Keratinocyte (primary cell): ENCODE results near the gene CNOT8.
"Not testable (repeated sequence)": the region's sequence is repeated elsewhere in the genome, so short reads cannot be mapped to it uniquely, and the experiment has no call there.

Experiments
- EZH2 ChIP-seq: IDR thresholded peaks from one replicate; pipeline ENCODE4 v1.6.1; 2012; ENCODE audit warnings: inconsistent platforms, mild to moderate bottlenecking, low read length, moderate library complexity
- TF ChIP-seq, protein P1 (sequence below), 3 experiments: IDR thresholded peaks in 1 of 3; conservative IDR thresholded peaks in 1 of 3; optimal IDR thresholded peaks in 1 of 3; 2 replicates in 2 of 3; 3 replicates in 1 of 3; pipeline versions ENCODE3 to v1.5.1; 2011; ENCODE audit warnings: low read length in 3 of 3, mild to moderate bottlenecking in 3 of 3, moderate library complexity in 2 of 3, control low read depth in 1 of 3, inconsistent platforms in 1 of 3; ENCODE audit not compliant: insufficient read depth in 2 of 3; ENCODE audit errors: extremely low read depth in 1 of 3

DNA sequence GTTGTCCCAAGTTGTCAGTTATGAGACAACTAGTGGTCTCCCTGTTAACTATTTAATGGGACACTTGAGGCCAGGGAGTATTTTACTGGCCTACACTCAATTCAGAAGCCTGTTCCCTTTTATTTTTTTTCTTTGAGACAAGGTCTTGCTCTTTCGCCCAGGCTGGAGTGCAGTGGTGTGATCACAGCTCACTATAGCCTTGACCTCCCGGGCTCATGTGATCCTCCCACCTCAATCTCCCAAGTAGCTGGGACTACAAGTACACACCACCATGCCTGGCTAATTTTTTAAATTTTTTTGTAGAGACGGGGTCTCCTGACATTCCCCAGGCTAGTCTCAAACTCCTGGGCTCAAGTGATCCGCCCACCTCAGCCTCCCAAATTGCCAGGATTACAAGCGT is 35.5 kb upstream of the CNOT8 start:
- TF ChIP-seq, protein P1, sequence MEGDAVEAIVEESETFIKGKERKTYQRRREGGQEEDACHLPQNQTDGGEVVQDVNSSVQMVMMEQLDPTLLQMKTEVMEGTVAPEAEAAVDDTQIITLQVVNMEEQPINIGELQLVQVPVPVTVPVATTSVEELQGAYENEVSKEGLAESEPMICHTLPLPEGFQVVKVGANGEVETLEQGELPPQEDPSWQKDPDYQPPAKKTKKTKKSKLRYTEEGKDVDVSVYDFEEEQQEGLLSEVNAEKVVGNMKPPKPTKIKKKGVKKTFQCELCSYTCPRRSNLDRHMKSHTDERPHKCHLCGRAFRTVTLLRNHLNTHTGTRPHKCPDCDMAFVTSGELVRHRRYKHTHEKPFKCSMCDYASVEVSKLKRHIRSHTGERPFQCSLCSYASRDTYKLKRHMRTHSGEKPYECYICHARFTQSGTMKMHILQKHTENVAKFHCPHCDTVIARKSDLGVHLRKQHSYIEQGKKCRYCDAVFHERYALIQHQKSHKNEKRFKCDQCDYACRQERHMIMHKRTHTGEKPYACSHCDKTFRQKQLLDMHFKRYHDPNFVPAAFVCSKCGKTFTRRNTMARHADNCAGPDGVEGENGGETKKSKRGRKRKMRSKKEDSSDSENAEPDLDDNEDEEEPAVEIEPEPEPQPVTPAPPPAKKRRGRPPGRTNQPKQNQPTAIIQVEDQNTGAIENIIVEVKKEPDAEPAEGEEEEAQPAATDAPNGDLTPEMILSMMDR (optimal IDR thresholded peaks at IDR 0.05 in 1 of 3, IDR thresholded peaks at IDR 0.05 in 1 of 3, conservative IDR thresholded peaks at IDR 0.05 in 1 of 3; ENCODE audit: extremely low read depth in 1 of 3, insufficient read depth in 2 of 3, low read length in 3 of 3) = not testable (repeated sequence)
- not testable (repeated sequence) for TF ChIP-seq EZH2
